GM18499 (cell line): ENCODE data around the gene MACROD2.
"Not testable (repeated sequence)": the region's sequence is repeated elsewhere in the genome, so short reads cannot be mapped to it uniquely, and the experiment has no call there.

Source experiments
- ATAC-seq: cut with Tn5 transposase; IDR thresholded peaks from one replicate; pipeline ENCODE4 v1.9.1; 2021; ENCODE audit warnings: moderate number of reproducible peaks; ENCODE audit not compliant: insufficient read depth, unreplicated experiment

Gene MACROD2

DNA sequence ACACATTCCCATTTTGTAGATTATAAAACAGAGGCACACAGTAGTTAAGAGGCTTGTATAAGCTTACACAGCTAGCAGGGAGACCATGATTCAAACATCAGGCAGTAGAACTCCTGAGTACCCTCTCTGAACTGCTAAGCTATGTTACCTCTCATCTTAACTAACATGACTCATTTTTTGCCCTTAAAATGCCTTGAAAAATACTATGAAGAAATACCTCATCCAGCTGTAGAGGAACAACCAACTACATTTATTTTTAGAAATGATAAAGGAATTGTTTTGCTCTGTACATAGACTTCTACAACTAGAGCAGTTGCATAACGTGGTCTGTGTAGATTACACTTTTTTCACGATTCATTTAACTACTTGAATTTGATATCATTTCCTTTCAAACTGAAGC is 240.0 kb downstream of the MACROD2 start:
- no peak for ATAC-seq

DNA sequence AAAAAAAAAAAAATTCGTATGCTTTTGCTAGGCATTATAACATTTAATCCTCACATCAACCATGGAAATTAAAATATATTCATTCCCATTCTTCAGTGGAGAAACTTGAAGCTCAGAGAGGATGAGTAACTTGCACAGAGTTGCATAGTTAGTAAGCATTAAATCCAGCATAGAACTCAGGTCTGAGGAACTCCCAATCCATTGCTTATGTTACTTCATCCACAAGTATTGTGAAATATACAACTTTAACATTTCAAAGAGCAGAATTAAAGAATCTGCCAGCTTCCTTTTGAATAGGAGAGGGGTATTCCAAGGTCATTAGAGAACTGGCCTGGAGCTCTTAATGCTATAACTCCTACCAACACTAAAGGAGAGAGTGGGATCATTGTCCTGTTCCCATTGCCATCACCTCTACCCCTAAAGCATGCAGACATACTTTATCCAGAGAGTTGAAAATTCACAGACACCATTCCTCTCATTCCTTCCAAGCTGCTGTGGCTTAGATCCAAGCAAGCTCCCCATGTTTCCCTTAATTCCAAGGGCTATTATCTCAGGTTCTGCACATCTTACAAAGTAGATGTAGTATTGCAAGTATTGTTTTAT is 250.2 kb downstream of the MACROD2 start:
- no peak for ATAC-seq

DNA sequence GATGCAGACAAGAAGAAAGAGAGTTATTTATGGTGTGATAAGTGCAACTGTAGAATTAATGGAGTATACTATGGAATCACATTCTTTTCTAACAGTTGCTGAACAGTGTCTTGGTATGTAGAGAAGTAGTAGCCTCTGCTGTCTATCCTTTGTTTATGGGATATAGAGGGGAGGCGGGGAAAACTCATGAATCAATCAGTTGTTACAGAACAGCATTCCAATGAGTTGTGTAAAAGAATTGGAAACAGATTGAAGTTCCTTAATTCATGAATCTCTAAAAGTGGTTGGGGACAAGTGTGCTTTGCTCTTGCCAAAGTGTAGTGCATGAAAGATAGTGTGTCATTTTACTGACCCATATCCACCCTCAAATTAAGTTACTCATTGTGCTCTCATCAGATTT is 264.4 kb downstream of the MACROD2 start:
- no peak for ATAC-seq

DNA sequence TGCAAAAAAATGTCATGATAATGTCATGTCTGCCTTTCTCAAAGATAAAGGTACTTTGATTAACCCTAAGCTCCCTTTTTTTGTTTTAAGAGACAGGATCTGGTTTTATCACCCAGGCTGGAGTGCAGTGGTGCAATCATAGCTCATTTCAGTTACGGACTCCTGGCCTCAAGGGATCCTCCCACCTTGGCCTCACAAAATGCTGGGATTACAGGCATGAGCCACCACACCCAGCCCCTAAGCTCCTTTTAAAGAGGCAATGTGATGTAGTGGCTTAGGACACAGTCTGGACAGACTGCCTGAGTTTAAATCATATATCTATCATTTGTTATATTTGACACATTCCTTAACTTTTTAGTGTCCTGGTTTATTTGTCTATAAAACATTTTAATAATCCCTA is 265.1 kb downstream of the MACROD2 start:
- no peak for ATAC-seq

DNA sequence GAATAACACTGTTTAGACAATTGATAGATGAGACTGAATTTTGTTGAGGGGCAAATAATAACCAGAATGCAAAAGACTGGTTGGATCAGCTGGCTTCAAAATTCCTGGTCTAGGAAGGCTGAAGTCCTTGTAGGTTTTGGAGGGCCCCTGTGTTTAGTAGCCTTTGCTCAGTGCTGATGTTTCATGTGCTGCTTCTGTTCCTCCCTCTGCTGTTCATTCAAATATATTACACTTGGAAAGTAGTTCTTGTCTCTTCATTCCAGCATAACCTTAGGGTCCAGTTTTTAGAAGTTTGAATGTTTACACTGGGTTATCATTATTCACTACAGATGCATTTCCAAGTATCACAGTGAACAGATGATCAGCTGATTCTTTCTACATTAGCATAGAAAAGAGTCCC is 269.6 kb downstream of the MACROD2 start:
- no peak for ATAC-seq

DNA sequence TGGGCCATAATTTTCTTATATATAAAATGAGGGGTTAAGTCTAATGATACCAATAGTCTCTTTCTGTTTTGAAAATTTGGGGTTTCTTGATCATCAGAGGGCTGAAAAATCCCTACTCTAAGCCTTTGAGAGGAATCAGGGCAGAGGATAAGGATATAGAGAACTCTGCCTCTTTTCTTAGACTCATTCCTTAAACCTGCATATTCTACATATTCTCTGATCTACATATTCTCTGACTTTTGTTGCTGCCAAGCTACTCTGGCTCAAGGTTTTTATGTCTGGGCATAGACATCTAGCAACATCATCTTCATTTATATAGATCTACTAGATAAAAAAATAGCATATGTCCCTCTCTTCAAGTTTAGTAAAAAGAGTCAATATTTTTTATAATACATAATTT is 270.9 kb downstream of the MACROD2 start:
- no peak for ATAC-seq

DNA sequence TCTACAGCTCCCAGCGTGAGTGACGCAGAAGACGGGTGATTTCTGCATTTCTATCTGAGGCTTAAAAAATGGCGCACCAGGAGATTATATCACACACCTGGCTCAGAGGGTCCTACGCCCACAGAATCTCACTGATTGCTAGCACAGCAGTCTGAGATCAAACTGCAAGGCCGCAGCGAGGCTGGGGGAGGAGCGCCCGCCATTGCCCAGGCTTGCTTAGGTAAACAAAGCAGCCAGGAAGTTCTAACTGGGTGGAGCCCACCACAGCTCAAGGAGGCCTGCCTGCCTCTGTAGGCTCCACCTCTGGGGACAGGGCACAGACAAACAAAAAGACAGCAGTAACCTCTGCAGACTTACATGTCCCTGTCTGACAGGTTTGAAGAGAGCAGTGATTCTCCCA is 275.4 kb downstream of the MACROD2 start:
- not testable (repeated sequence) for ATAC-seq

DNA sequence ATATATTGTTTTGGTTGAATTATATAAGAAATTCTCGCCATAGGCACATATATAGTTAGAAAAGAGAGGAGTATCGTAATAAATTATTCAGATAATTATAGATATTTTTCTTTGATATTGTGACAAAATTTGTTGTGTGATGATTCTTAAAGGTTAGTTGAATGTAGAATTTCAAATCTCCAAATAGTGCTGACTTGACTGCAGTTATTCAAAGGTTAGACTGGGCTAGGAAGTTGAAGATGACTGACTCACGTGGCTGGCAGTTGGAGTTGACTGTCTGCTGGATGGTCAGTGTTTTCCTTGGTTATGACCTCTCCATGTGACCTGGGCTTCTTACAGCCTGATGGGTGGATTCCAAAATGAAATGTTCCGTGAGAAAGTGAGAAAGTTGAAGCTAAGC is 286.8 kb downstream of the MACROD2 start:
- no peak for ATAC-seq

DNA sequence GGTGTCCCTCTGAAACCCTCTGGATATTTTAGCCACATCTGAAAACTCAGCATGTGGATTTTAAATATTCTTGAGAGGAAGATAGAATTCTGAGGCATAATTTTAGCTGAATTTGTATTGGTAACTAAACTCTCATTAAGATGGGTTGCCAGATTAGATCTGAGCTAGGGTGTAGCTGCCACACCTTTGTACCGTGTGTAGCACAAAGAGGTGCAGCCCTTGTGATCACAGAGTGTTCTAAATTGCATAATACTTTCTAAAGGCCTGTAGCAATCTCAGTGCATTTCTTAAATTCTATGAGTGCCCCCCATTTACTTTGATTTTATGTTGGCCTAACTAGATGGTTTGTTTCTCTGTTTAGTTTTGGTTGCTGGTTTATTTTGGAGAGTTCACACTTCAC is 289.1 kb downstream of the MACROD2 start:
- no peak for ATAC-seq

DNA sequence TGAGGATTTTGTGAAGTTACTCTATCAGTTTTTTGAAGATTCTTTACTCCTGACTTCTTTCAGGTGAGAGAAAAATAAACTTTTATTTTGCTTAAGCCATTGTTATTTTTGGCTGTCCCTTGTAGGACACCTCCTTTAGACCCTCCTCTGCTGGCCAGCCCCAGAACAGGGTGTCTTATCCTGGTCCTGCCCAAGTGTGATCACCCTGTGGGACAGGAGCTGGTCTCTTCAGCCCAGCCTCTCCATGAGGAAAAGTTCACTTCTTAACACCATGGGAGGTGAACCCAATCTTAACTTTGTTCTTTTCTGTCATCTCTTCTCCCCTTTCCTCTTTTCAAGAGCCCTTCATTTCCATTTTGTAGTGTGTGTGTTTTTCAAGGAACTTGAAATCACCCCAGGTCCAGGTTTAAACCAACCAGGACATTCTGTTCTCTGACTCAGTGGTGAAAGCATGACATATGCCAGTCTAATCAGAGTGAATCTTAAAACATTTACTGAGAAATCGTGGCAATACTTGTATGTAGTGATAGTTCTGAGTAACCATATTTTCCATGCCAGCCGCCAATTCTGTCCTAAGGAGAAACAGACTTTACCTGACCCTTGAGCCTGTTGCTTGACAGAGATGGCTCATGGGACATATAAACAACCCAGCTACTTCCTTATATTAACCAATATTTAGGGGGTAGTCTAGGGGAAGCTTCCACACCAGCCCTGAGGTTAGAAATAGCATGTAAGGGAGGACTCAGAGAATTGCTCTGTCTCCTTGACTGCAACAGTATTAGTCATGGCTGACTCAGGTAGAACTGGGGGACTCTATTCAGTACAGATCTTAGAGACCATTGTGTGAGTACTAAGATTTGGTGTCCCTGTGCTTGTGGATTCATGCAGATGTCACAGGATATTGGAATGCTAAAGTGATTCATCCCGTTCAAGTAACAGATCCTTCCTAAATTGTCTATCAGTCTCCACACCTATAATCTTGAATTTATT is 293.3 kb downstream of the MACROD2 start:
- ATAC-seq, result no peak

DNA sequence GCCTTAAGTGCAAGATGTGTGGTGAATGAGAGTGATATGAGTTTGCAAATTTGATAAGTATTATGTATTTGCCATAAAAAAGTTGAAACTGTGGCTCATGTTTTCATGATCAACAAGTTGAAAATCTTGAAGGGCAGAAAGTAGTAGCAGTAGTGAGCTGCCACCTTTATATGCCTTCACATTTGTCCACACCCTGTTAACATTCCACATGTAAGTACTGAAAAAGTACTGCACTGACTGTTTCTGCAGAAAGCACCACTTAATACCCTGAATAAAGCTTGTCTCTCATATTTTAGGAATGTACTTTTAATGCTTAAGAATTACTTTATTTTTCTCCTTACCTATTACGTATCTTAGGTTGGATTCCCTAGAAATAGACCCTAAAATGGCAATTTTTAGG is 296.2 kb downstream of the MACROD2 start:
- no peak for ATAC-seq

DNA sequence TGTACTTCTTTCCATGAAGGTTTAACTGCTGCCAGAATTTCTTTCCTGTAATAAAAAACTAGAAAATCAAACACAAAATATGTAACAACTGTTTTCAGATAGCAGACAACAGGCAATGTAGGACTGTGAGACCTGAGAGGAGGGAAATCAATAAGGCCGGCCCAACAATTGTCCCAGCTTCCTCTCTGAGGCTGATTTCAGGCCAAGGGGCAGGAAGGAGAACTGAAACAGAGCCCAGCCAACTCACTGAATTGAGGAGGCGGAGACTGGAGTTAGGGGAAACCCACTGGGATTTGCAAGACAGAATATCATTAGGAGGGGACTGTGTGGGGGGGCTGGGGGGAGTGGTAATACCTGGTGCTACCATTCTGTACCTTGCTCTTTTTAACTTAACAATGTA is 299.9 kb downstream of the MACROD2 start:
- no peak for ATAC-seq

DNA sequence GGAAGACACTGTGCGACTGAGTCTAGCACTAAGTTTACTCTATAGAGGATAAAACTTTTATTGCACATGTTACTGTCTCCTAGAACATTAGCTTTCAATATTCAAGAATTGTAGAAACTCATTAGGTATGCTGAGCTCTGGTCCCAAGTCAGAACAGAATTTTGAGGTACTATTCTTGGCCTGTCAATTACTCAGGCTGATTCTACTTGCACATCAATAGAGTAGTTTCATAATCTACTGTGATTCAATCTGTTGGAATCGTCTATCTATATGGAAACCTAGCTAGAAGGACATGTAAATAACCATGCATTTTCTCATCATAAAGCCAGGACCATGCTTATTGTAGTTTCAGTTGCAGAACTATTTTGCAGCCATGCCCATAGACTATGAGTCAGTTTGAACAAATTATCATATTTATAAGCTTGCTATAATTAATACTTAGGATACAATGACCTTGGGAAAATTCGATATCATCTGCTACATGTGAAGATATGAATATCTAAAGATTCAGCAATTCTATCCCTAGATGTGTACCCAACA is 300.5 kb downstream of the MACROD2 start:
- no peak for ATAC-seq

DNA sequence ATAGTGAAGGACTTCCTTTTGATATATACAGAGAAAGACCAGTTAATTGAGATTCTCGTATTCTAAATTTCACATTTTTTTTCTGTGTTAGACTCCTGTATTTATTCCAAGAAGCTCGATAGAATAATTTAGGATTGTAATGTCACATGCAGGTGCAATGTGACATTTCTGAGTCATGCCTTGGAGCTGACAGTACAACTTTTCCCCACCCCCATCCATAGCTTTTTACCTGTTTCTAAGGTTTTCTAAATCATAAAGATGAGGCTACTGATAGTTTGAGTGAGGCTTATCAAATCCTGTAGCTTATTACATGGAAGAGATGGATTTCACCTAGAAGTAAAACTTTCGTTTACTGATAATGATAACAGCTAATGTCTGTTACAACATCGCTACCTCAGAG is 304.5 kb downstream of the MACROD2 start:
- no peak for ATAC-seq

DNA sequence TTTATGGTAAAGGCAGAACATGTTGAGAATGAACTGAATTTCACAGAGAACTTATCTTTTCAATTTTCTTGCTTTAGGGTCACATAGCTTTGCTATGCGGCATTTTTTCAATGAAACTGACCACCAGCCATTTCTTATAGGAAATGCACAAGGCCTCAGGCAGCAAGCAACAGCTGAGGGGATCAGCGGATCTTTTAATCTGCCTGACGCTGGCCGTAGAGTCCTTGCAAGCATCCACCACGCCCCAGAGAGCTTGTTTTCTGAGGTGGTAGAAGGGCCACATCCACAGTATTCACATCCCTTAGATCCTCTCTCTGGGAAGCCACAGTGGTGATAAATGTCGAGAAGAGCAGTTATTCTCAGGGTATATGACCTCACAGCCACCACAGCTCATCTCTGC is 307.8 kb downstream of the MACROD2 start:
- ATAC-seq, result no peak

DNA sequence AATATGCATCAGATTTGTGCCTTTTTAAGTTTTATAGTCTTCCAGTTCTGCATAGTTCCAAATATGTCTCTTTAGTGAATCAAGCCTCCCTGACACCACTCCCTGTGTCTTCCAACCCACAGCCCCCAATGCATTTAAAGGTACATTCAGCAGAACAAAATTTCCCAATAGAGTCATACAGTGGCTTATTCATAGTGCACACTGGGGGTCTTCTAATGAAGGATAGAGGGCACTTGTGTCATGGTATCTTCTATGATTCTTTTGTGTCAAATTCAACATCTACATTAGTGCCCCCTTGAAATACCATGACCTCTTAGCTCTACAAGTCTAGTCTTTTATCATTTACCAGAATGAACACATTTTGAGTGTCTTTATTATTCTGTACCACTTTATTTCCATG is 308.3 kb downstream of the MACROD2 start:
- ATAC-seq, result no peak

DNA sequence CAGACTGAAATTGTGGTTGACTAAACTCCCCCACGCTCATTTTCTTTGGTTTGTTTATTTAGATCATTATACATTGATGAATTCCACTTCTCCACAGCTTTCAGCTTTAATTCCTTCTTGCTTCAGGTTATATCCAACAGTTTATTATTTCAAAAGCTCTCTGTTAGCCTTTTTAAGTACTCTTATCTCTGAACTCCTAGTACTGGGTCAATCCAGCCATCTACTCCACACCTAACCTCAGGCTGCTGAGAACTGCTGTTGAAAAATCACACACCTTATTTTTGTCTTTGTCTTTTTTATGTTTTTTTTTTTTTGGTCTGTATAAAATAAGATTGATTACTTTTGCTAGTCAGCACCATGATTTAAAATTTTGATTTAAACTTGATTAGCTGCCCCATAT is 309.2 kb downstream of the MACROD2 start:
- ATAC-seq, result no peak

DNA sequence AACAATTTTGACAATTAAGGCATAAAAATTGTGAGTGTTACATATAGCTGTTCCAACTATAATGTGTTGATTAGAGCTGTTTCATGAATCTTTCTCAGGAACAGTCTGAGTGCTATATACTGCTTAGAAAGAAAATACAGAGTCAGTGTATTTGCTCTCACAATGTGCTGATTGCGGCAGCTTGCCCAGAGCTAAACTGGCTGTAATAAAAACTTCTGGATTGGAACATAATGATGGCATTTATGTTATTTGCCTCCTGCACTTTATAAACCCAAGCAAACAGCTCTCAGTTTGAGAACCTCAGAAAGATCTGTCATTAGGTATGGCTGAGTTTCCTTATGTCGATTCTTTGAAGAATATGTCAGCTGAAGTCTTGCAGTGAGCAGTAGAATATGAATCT is 312.6 kb downstream of the MACROD2 start:
- no peak for ATAC-seq

DNA sequence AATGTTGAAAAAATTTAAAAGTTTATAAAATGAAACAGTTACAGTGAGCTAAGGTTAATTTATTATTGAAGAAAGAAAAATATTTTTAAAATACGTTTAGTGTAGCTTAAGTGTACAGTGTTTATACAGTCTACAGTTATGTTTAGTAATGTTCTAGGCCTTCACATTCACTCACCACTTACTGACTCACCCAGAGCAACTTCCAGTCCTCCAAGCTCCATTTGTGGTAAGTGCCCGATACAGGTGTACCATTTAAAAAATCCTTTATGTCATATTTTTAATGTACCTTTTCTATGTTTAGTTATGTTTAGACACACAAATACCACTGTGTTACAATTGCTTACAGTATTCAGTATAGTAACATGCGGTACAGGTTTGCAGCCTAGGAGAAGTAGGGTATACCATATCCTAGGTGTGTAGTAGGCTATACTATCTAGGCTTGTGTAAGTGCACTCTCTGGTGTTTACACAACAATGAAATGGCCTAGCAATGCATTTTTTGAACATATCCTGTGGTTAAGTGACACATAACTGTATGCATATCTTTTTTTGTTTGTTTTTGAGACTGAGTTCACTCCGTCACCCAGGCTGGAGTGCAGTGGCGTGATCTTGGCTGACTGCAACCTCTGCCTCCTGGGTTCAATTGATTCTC is 315.8 kb downstream of the MACROD2 start:
- no peak for ATAC-seq

DNA sequence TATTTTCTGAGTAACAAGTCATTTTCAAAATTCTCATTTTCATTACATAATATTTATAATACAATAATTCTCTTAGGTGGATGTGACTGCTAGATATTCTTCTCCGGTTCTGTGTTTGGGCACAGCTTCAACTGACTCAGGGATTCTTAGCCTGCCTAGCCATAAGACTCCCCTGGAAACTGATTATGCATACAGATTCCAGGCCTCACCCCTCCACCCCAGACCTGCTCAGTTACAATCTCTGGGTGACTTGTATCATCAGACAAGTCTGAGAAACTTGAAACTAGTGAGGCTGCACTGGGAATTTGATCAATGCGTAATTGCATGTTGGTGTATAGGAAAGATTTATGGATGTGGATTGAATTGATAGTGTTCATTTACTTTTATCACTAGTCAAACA is 316.7 kb downstream of the MACROD2 start:
- ATAC-seq, result no peak
